ENCODE results near the gene ARSG. TPM values are rescaled to one million over a fixed set of nuclear protein-coding genes. Genes with fewer than 3 reads are reported as not detected.

ARSG gene
- total and polyA plus RNA-seq, 10 of the 15 experiments (the other 5 are each of a cell fraction or from before 2014, with no cell fraction given), result 2.9 to 13.5 (median 7.6) TPM

DNA sequence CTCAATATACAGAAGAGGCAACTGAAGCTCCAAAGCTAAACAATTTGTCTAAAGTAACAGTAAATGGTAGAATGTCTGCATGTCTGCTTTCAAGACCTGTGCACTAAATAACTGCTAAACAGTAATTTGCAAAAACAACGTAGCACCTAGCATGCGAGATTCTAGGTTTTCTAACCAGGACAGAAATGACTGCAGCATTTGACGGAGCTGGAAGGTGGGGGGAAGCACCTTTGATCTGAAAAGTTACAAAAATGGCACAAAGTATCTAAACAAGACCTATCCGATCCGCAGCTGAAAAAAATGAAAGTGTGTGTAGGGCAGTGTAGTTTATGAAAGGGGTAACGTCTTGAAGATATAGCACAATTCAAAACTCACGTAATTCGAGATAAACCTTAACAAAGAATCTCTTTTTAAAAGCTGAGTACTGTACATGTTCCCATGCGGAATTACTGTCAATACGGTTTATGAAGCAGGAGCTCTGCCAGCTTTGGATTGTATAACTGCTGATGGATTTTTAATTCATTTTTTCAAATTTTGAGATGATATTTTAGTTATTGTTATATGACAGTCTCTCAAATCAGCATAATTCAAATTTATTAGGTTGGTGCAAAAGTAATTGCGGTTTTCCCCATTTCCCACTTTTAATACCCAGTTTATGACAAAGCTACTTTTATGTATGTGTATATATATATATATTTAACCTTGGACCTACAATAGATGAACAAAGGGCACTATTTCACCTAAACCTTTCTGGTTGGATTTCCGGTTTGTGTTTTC, 167.2 kb downstream of the ARSG start:
- intact Hi-C loops (cut with micrococcal nuclease; ENCODE audit: unreplicated experiment), result no loop called here
- TF ChIP-seq CREM (IDR thresholded peaks at IDR 0.05; ENCODE audit: low read depth) (peak; percentile 15; the same call in 1 of the 2 replicates), ZNF384 (IDR thresholded peaks at IDR 0.05; ENCODE audit: borderline replicate concordance, low read depth, low read length) (peak; percentile 47; the same call in 1 of the 2 replicates), PAX5 (IDR thresholded peaks at IDR 0.05; ENCODE audit: borderline replicate concordance, low read depth, low read length) (peak; percentile 32; the same call in 1 of the 2 replicates), NR2C2 (IDR thresholded peaks at IDR 0.05; ENCODE audit: borderline replicate concordance, control insufficient read depth, insufficient read length, low read depth) (no peak), IKZF1 (conservative IDR thresholded peaks at IDR 0.05) (0 out of 2 replicates have a peak, but pooled peaks have one; percentile 10), MTA3 (IDR thresholded peaks at IDR 0.05; ENCODE audit: borderline replicate concordance, low read length) (peak; percentile 69; the same call in 1 of the 2 replicates), BCL11A (IDR thresholded peaks at IDR 0.05; ENCODE audit: low read depth, low read length) (0 out of 2 replicates have a peak, but pooled peaks have one; percentile 6), ATF7 (IDR thresholded peaks at IDR 0.05; ENCODE audit: low read depth) (0 out of 2 replicates have a peak, but pooled peaks have one; percentile 7), MEF2B (IDR thresholded peaks at IDR 0.05; ENCODE audit: partially characterized antibody, poor library complexity, severe bottlenecking) (peak; percentile 25), ASH2L (IDR thresholded peaks at IDR 0.05; ENCODE audit: borderline replicate concordance, low read depth) (0 out of 2 replicates have a peak, but pooled peaks have one; percentile 21), CBX5 (IDR thresholded peaks at IDR 0.05; ENCODE audit: low read depth) (0 out of 2 replicates have a peak, but pooled peaks have one; percentile 17), RUNX3 (IDR thresholded peaks at IDR 0.05; ENCODE audit: low read length) (peak; percentile 27; the same call in 1 of the 2 replicates), CREB1 (IDR thresholded peaks at IDR 0.05; ENCODE audit: low read depth) (no peak), NFYB (IDR thresholded peaks at IDR 0.05; ENCODE audit: insufficient read depth, low read depth, low read length) (no peak), IRF4 (IDR thresholded peaks at IDR 0.05; ENCODE audit: low read depth, low read length) (0 out of 2 replicates have a peak, but pooled peaks have one; percentile 17), JUNB (IDR thresholded peaks at IDR 0.05) (peak; percentile 44)
- TF ChIP-seq, protein P1, sequence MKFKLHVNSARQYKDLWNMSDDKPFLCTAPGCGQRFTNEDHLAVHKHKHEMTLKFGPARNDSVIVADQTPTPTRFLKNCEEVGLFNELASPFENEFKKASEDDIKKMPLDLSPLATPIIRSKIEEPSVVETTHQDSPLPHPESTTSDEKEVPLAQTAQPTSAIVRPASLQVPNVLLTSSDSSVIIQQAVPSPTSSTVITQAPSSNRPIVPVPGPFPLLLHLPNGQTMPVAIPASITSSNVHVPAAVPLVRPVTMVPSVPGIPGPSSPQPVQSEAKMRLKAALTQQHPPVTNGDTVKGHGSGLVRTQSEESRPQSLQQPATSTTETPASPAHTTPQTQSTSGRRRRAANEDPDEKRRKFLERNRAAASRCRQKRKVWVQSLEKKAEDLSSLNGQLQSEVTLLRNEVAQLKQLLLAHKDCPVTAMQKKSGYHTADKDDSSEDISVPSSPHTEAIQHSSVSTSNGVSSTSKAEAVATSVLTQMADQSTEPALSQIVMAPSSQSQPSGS (IDR thresholded peaks at IDR 0.05; ENCODE audit: low read length), result 0 out of 2 replicates have a peak, but pooled peaks have one; percentile 10
- TF ChIP-seq, protein P2, sequence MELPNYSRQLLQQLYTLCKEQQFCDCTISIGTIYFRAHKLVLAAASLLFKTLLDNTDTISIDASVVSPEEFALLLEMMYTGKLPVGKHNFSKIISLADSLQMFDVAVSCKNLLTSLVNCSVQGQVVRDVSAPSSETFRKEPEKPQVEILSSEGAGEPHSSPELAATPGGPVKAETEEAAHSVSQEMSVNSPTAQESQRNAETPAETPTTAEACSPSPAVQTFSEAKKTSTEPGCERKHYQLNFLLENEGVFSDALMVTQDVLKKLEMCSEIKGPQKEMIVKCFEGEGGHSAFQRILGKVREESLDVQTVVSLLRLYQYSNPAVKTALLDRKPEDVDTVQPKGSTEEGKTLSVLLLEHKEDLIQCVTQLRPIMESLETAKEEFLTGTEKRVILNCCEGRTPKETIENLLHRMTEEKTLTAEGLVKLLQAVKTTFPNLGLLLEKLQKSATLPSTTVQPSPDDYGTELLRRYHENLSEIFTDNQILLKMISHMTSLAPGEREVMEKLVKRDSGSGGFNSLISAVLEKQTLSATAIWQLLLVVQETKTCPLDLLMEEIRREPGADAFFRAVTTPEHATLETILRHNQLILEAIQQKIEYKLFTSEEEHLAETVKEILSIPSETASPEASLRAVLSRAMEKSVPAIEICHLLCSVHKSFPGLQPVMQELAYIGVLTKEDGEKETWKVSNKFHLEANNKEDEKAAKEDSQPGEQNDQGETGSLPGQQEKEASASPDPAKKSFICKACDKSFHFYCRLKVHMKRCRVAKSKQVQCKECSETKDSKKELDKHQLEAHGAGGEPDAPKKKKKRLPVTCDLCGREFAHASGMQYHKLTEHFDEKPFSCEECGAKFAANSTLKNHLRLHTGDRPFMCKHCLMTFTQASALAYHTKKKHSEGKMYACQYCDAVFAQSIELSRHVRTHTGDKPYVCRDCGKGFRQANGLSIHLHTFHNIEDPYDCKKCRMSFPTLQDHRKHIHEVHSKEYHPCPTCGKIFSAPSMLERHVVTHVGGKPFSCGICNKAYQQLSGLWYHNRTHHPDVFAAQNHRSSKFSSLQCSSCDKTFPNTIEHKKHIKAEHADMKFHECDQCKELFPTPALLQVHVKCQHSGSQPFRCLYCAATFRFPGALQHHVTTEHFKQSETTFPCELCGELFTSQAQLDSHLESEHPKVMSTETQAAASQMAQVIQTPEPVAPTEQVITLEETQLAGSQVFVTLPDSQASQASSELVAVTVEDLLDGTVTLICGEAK (IDR thresholded peaks at IDR 0.05; ENCODE audit: borderline replicate concordance), result peak; percentile 76; the same call in 1 of the 2 replicates

More for the DNA sequence above, 167.2 kb downstream of the ARSG start:
- POLR2A ChIA-PET, result interaction anchor here (0.5 to 5.6 kb wide), 18 partner anchors 8 to 738 kb away, joined by 3 to 55 read pairs (median 6); partner anchors contain the start of genes AMZ2, ARSG, PRKAR1A and SLC16A6
- ATAC-seq, result peak; percentile 10
- Histone ChIP-seq H4K20me1 (ENCODE audit: control insufficient read depth, insufficient read depth) (no peaks in the 10 kb centered on the region), H3K27ac (ENCODE audit: control insufficient read depth, insufficient read depth) (peak overlapping the region; percentile 78), H3K27me3 (replicated peaks in 1 of 2; ENCODE audit: control insufficient read depth in 2 of 2, insufficient read depth in 2 of 2, low read length in 1 of 2) (no peaks in the 10 kb centered on the region), H3K4me3 (peak overlapping the region; percentile 67), H3K9me3 (replicated peaks; ENCODE audit: control insufficient read depth, insufficient read depth, low read length) (no peaks in the 10 kb centered on the region), H3K4me2 (ENCODE audit: control insufficient read depth, insufficient read depth) (peak overlapping the region; percentile 83), H3K79me2 (ENCODE audit: control insufficient read depth, insufficient read depth, low read length) (peaks cover 8% of the 10 kb centered on the region; the same call in 1 of the 2 replicates), H2AFZ (ENCODE audit: control insufficient read depth, low read depth, low read length) (no peak overlapping the region; the same call in 1 of the 2 replicates), H3K4me1 (ENCODE audit: control insufficient read depth, insufficient read depth, low read length) (peaks cover 39% of the 10 kb centered on the region), H3K9ac (ENCODE audit: control insufficient read depth, insufficient read depth, low read length) (peak overlapping the region; percentile 62), H3K36me3 (ENCODE audit: control insufficient read depth in 2 of 2, insufficient read depth in 2 of 2, low read length in 1 of 2) (no peaks in the 10 kb centered on the region)
- RAD21 ChIA-PET (ENCODE audit: unreplicated experiment), result interaction anchor here (0.6 to 14.6 kb wide), 24 partner anchors 8 to 286 kb away, joined by 3 to 157 read pairs (median 5); partner anchors contain the start of genes AMZ2, ARSG, PRKAR1A and SLC16A6
- CTCF ChIA-PET, result interaction anchor here (0.6 to 10.9 kb wide), 26 partner anchors 9 to 1091 kb away, joined by 3 to 222 read pairs (median 4); partner anchors contain the start of genes AMZ2 and SLC16A6
- SMC1A ChIA-PET (ENCODE audit: uncharacterized antibody, unreplicated experiment), result interaction anchor here (0.6 to 16.2 kb wide), 19 partner anchors 10 to 422 kb away, joined by 3 to 288 read pairs (median 8); partner anchors contain the start of genes AMZ2, KPNA2 and PRKAR1A
- TSS peak; percentile 92 for BruUV-seq (replicated peaks)
- in situ Hi-C loops (cut with MboI), result loop anchor here (5.0 kb wide), 2 partner anchors 196 to 276 kb away; no protein-coding TSS in a partner anchor
- FAIRE-seq, result no peak
- WGBS (ENCODE audit: insufficient coverage, insufficient replicate concordance, low lambda C conversion rate, missing lambda C conversion rate), result 0% methylated on average over 12 of the region's 12 CpGs
- DNase-seq (ENCODE audit: low read depth, low spot score), result no peak
